Loucy (cell line): ENCODE data around the gene ECM2.

ENCODE experiments used
- EZH2phosphoT487 ChIP-seq: fragments of 200-600 bp; IDR thresholded peaks from 2 replicates; pipeline ENCODE4 v1.6.1; 2018; ENCODE audit warnings: antibody characterized with exemption, mild to moderate bottlenecking, moderate library complexity, borderline replicate concordance
- TF ChIP-seq, protein P1 (sequence below): fragments of 200-600 bp; sonication (generic); conservative IDR thresholded peaks from 2 replicates; pipeline ENCODE4 v1.5.1; 2014; ENCODE audit warnings: mild to moderate bottlenecking, antibody characterized with exemption, low read length

DNA sequence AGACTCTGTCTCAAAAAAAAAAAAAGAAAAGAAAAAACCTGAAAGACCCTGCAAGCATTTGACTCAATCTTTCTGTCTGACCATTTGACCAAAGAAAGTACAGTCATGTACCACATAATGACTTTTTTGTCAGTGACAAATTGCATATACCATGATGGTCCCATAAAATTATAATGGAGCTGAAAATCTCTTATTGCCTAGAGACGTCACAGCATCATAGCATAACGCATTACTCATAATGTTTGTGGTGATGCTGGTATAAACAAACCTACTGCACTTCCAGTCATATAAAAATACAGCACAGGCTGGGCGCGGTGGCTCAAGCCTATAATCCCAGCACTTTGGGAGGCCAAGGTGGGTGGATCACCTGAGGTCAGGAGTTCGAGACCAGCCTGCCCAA, 10.5 kb downstream of the ECM2 start:
- TF ChIP-seq, protein P1, sequence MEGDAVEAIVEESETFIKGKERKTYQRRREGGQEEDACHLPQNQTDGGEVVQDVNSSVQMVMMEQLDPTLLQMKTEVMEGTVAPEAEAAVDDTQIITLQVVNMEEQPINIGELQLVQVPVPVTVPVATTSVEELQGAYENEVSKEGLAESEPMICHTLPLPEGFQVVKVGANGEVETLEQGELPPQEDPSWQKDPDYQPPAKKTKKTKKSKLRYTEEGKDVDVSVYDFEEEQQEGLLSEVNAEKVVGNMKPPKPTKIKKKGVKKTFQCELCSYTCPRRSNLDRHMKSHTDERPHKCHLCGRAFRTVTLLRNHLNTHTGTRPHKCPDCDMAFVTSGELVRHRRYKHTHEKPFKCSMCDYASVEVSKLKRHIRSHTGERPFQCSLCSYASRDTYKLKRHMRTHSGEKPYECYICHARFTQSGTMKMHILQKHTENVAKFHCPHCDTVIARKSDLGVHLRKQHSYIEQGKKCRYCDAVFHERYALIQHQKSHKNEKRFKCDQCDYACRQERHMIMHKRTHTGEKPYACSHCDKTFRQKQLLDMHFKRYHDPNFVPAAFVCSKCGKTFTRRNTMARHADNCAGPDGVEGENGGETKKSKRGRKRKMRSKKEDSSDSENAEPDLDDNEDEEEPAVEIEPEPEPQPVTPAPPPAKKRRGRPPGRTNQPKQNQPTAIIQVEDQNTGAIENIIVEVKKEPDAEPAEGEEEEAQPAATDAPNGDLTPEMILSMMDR = no peak
- no peak for TF ChIP-seq EZH2phosphoT487
